Measurements from ENCODE around the gene TMCO4.

GRCh38 chr1:19743180-19743579, 56.5 kb downstream of the TMCO4 start:
- TF ChIP-seq CTCF (conservative IDR thresholded peaks at IDR 0.05 in 1 of 2, IDR thresholded peaks at IDR 0.05 in 1 of 2; ENCODE audit: low read depth in 1 of 2, low read length in 2 of 2) (no peak), EZH2 (IDR thresholded peaks at IDR 0.05; ENCODE audit: low read length, missing control alignments) (no peak)

Measured in fibroblast of lung (primary cell).